Measurements from ENCODE around the gene BTBD10.

BTBD10 gene

GRCh38 chr11:13339195-13340153 is 123.5 kb downstream of the BTBD10 start:
- ATAC-seq (ENCODE audit: low read depth) (peak; percentile 86), DNase-seq (ENCODE audit: low spot score) (no peak)
- Histone ChIP-seq H3K9me3 (ENCODE audit: severe bottlenecking) (no peaks in the 10 kb centered on the region), H3K36me3 (ENCODE audit: low read depth) (no peaks in the 10 kb centered on the region), H3K27ac (ENCODE audit: poor library complexity, severe bottlenecking) (peak overlapping the region; percentile 89), H3K27me3 (ENCODE audit: insufficient read depth, poor library complexity, severe bottlenecking) (no peaks in the 10 kb centered on the region), H3K4me1 (ENCODE audit: insufficient read depth, poor library complexity, severe bottlenecking) (peaks cover 45% of the 10 kb centered on the region), H3K4me3 (ENCODE audit: severe bottlenecking) (no peak overlapping the region)
- no peak for TF ChIP-seq CTCF (IDR thresholded peaks at IDR 0.05; ENCODE audit: poor library complexity, severe bottlenecking)

GRCh38 chr11:13338427-13339069 is 124.5 kb downstream of the BTBD10 start:
- H3K4me3 ChIP-seq (ENCODE audit: severe bottlenecking): peak overlapping the region; percentile 14
- no peak for TF ChIP-seq CTCF (IDR thresholded peaks at IDR 0.05; ENCODE audit: poor library complexity, severe bottlenecking)
- ATAC-seq (ENCODE audit: low read depth) (peak; percentile 48), DNase-seq (ENCODE audit: low spot score) (no peak)
- H3K27ac ChIP-seq (ENCODE audit: poor library complexity, severe bottlenecking): peak overlapping the region; percentile 89
- H3K9me3 ChIP-seq (ENCODE audit: severe bottlenecking): no peaks in the 10 kb centered on the region
- H3K4me1 ChIP-seq (ENCODE audit: insufficient read depth, poor library complexity, severe bottlenecking): peaks cover 54% of the 10 kb centered on the region
- H3K36me3 ChIP-seq (ENCODE audit: low read depth): no peaks in the 10 kb centered on the region
- no peaks in the 10 kb centered on the region for H3K27me3 ChIP-seq (ENCODE audit: insufficient read depth, poor library complexity, severe bottlenecking)

GRCh38 chr11:13338019-13338426 is 125.0 kb downstream of the BTBD10 start:
- DNase-seq (ENCODE audit: low spot score) (no peak), ATAC-seq (ENCODE audit: low read depth) (no peak; the same call in 2 of the 3 replicates)
- peak overlapping the region; percentile 89 for H3K27ac ChIP-seq (ENCODE audit: poor library complexity, severe bottlenecking)

More at GRCh38 chr11:13338019-13338426, 125.0 kb downstream of the BTBD10 start:
- no peaks in the 10 kb centered on the region for H3K27me3 ChIP-seq (ENCODE audit: insufficient read depth, poor library complexity, severe bottlenecking)
- peaks cover 59% of the 10 kb centered on the region for H3K4me1 ChIP-seq (ENCODE audit: insufficient read depth, poor library complexity, severe bottlenecking)
- no peaks in the 10 kb centered on the region for H3K9me3 ChIP-seq (ENCODE audit: severe bottlenecking)
- H3K4me3 ChIP-seq (ENCODE audit: severe bottlenecking): peak overlapping the region; percentile 14
- TF ChIP-seq CTCF (IDR thresholded peaks at IDR 0.05; ENCODE audit: poor library complexity, severe bottlenecking): no peak
- H3K36me3 ChIP-seq (ENCODE audit: low read depth): no peaks in the 10 kb centered on the region
